GM12878 (cell line): ENCODE data around the gene GGA2. TPM values are rescaled to one million over a fixed set of nuclear protein-coding genes. Genes with fewer than 3 reads are reported as not detected.

Experiments
- ATAC-seq: fragments of 200-7000 bp; cut with Tn5 transposase; 3 replicates; pipeline ENCODE4 v1.9.1; 2020; ENCODE audit warnings: mild to moderate bottlenecking, moderate library complexity
- BruUV-seq: library from RNA; stranded (reverse); fragments of 400-500 nt; replicated peaks from 2 replicates; lab custom pipeline; 2021; lab: Mats Ljungman, UMichigan
- CTCF ChIA-PET: fragments of 300-600 bp; sonication (Branson Sonifier 250); formaldehyde crosslinking; extraction: SDS; loops from one replicate; lab custom pipeline; 2021; ENCODE audit warnings: inconsistent platforms; lab: Yijun Ruan, JAX
- POLR2A ChIA-PET: fragments of 350-600 bp; formaldehyde crosslinking; extraction: SDS; loops from one replicate; lab custom pipeline; 2021; ENCODE audit warnings: inconsistent platforms; lab: Charles Lee
- RAD21 ChIA-PET: fragments of 300-600 bp; sonication (Branson Sonifier 250); formaldehyde crosslinking; loops from one replicate; lab custom pipeline; 2023; ENCODE audit warnings: antibody characterized with exemption; ENCODE audit not compliant: unreplicated experiment; lab: Charles Lee
- SMC1A ChIA-PET: fragments of 300-600 bp; sonication (Branson Sonifier 250); formaldehyde crosslinking; loops from one replicate; lab custom pipeline; 2023; ENCODE audit not compliant: unreplicated experiment, uncharacterized antibody; lab: Charles Lee
- DNase-seq: peaks from one replicate; pipeline ENCODE4 v3.0.0-alpha.2; 2011; ENCODE audit warnings: low read depth, low spot score
- FAIRE-seq: peaks from 3 replicates; lab custom pipeline; 2011; peaks lifted over from hg19 to GRCh38; lab: Jason Lieb, UNC
- H2AFZ ChIP-seq: 2 replicates; pipeline ENCODE4 v1.6.0; 2011; ENCODE audit warnings: low read depth, low read length, control low read depth; ENCODE audit not compliant: control insufficient read depth
- H3K27ac ChIP-seq: 2 replicates; pipeline ENCODE4 v1.5.1; 2011; ENCODE audit warnings: control low read depth; ENCODE audit not compliant: control insufficient read depth, insufficient read depth
- H3K27me3 ChIP-seq, 2 experiments: replicated peaks in 1 of 2; 2 replicates each; pipeline versions ENCODE4 v1.6.0 to v1.6.1; 2011; ENCODE audit warnings: low read length in 1 of 2; ENCODE audit not compliant: control insufficient read depth in 2 of 2, insufficient read depth in 2 of 2
- H3K36me3 ChIP-seq, 2 experiments: 2 replicates each; pipeline ENCODE4 v1.5.1; 2011; ENCODE audit warnings: low read length in 1 of 2; ENCODE audit not compliant: control insufficient read depth in 2 of 2, insufficient read depth in 2 of 2
- H3K4me1 ChIP-seq: 2 replicates; pipeline ENCODE4 v1.6.1; 2011; ENCODE audit warnings: mild to moderate bottlenecking, low read length, moderate library complexity, mixed read lengths; ENCODE audit not compliant: control insufficient read depth, insufficient read depth
- H3K4me2 ChIP-seq: 2 replicates; pipeline ENCODE4 v1.6.0; 2011; ENCODE audit warnings: control low read depth; ENCODE audit not compliant: control insufficient read depth, insufficient read depth
- H3K4me3 ChIP-seq: fragments of 200-600 bp; sonication (generic); 2 replicates; pipeline ENCODE4 v1.5.1; 2016
- H3K79me2 ChIP-seq: 2 replicates; pipeline ENCODE4 v1.6.0; 2011; ENCODE audit warnings: low read length; ENCODE audit not compliant: control insufficient read depth, insufficient read depth
- H3K9ac ChIP-seq: 2 replicates; pipeline ENCODE4 v1.8.0; 2011; ENCODE audit warnings: low read length, control low read depth, mixed read lengths; ENCODE audit not compliant: control insufficient read depth, insufficient read depth
- H3K9me3 ChIP-seq: replicated peaks from 3 replicates; pipeline ENCODE4 v1.5.1; 2011; ENCODE audit warnings: mild to moderate bottlenecking, low read length; ENCODE audit not compliant: control insufficient read depth, insufficient read depth
- H4K20me1 ChIP-seq: 2 replicates; pipeline ENCODE4 v1.6.0; 2011; ENCODE audit not compliant: control insufficient read depth, insufficient read depth
- BACH1 ChIP-seq: fragments of 450-650 bp; IDR thresholded peaks from 2 replicates; pipeline ENCODE4 v1.6.1; 2017; ENCODE audit warnings: mild to moderate bottlenecking, borderline replicate concordance
- CBFB ChIP-seq: IDR thresholded peaks from 2 replicates; pipeline ENCODE4 v1.6.1; 2016; ENCODE audit warnings: antibody characterized with exemption, low read depth
- CREB1 ChIP-seq: IDR thresholded peaks from 2 replicates; pipeline ENCODE4 v1.6.1; 2012; ENCODE audit warnings: low read depth, mild to moderate bottlenecking, inconsistent platforms
- CREM ChIP-seq: IDR thresholded peaks from 2 replicates; pipeline ENCODE4 v1.6.1; 2014; ENCODE audit warnings: antibody characterized with exemption, low read depth
- ELK1 ChIP-seq: IDR thresholded peaks from 2 replicates; pipeline ENCODE4 v1.6.1; 2012; ENCODE audit warnings: low read depth, low read length, improper control_type of control experiment
- ESRRA ChIP-seq: IDR thresholded peaks from 2 replicates; pipeline ENCODE4 v1.6.1; 2012; ENCODE audit warnings: mild to moderate bottlenecking, low read length, improper control_type of control experiment
- GATAD2B ChIP-seq: fragments of 450-650 bp; conservative IDR thresholded peaks from 2 replicates; pipeline ENCODE4 v1.6.1; 2017; ENCODE audit warnings: low read depth, mild to moderate bottlenecking, moderate library complexity
- HDAC6 ChIP-seq: fragments of 200-600 bp; sonication (generic); IDR thresholded peaks from one replicate; pipeline ENCODE4 v1.8.0; 2017; ENCODE audit warnings: antibody characterized with exemption; ENCODE audit not compliant: unreplicated experiment
- MEF2A ChIP-seq: IDR thresholded peaks from 2 replicates; pipeline ENCODE4 v1.6.1; 2011; ENCODE audit warnings: low read depth, mild to moderate bottlenecking, low read length, moderate library complexity; ENCODE audit not compliant: insufficient read depth
- NBN ChIP-seq: fragments of 450-650 bp; IDR thresholded peaks from 2 replicates; pipeline ENCODE4 v1.6.1; 2016
- NKRF ChIP-seq: fragments of 450-650 bp; conservative IDR thresholded peaks from 2 replicates; pipeline ENCODE4 v1.6.1; 2017; ENCODE audit warnings: mild to moderate bottlenecking, moderate library complexity
- RB1 ChIP-seq: fragments of 450-650 bp; formaldehyde crosslinking; IDR thresholded peaks from 2 replicates; pipeline ENCODE4 v1.6.1; 2017; ENCODE audit warnings: mild to moderate bottlenecking, borderline replicate concordance
- RELB ChIP-seq: fragments of 450-650 bp; IDR thresholded peaks from 2 replicates; pipeline ENCODE4 v1.6.1; 2017; ENCODE audit warnings: low read depth, mild to moderate bottlenecking, moderate library complexity
- SMC3 ChIP-seq: IDR thresholded peaks from 2 replicates; pipeline ENCODE4 v1.6.1; 2011; ENCODE audit warnings: low read length, improper control_type of control experiment, borderline replicate concordance
- TBL1XR1 ChIP-seq: IDR thresholded peaks from 2 replicates; pipeline ENCODE4 v1.6.1; 2012; ENCODE audit warnings: low read depth, low read length, improper control_type of control experiment
- ZZZ3 ChIP-seq: IDR thresholded peaks from 2 replicates; pipeline ENCODE4 v1.6.1; 2011; ENCODE audit warnings: low read depth; ENCODE audit not compliant: control insufficient read depth, insufficient read length
- WGBS: methylation state at CpG from one replicate; pipeline ENCODE4 v1.1.6; 2016; ENCODE audit warnings: low lambda C conversion rate; ENCODE audit not compliant: insufficient replicate concordance, insufficient coverage; ENCODE audit errors: missing lambda C conversion rate; 5-methylcytosine and 5-hydroxymethylcytosine counted together
- in situ Hi-C: fragments of 300-500 bp; cut with MboI; formaldehyde crosslinking; loops from 9 replicates; pipeline ENCODE4 v1.14.3; 2018; ENCODE audit warnings: mixed read lengths
- intact Hi-C: fragments of 100-400 bp; cut with micrococcal nuclease; formaldehyde crosslinking; loops from one replicate; pipeline ENCODE4 v1.14.2; 2022; ENCODE audit not compliant: unreplicated experiment
- polyA plus RNA-seq, 11 experiments: library from polyadenylated mRNA; depleted of rRNA in 4 of 11; unstranded in 6 of 11; stranded (reverse) in 5 of 11; fragments of >200 nt; fragmentation: Nextera tagmentation in 4 of 11; fragmentation: Illumina TruSeq in 1 of 11; extraction: Ambion mirVana in 4 of 11; extraction: Trizol in 1 of 11; gene quantifications; 1 replicate in 1 of 11; 2 replicates in 10 of 11; pipeline versions ENCODE4 v1.2.1 to v1.2.3, GENCODE V29; 2011 to 2016; ENCODE audit warnings: inconsistent platforms in 2 of 11, missing spikeins in 2 of 11, low read depth in 1 of 11
- total RNA-seq, 4 experiments: library from RNA; depleted of rRNA in 3 of 4; stranded (reverse); fragments of >200 nt in 3 of 4; fragmentation: Illumina TruSeq in 1 of 4; extraction: Trizol in 1 of 4; gene quantifications; 2 replicates each; pipeline versions ENCODE4 v1.2.1 to v1.2.3, GENCODE V29; 2013 to 2021
- TF ChIP-seq, protein P1 (sequence below): fragments of 450-650 bp; IDR thresholded peaks from 2 replicates; pipeline ENCODE4 v1.6.1; 2018; ENCODE audit warnings: borderline replicate concordance, mild to moderate bottlenecking; ENCODE audit not compliant: partially characterized antibody

GGA2 gene
- total and polyA plus RNA-seq, 10 of the 15 experiments (the other 5 are each of a cell fraction or from before 2014, with no cell fraction given) = 14.1 to 153 (median 86.6) TPM

DNA sequence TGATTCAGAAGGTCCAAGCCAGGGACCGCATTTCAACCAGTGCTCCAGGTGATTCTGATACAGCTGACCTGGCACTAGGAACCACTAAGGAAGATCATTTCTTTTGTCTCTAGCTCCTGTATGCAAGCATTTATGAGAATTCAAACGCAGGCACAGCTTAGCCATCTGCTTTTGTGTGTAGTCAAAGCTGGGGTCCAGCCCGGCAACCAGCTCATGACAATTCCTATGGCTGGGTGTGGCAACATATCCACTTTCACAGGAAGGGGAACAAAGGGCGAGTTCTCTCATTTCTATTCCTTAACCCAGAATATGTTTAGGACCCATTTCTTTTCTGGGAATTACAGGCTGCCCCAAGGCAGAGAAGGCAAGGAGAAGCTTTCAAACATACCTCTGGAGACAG is 30.0 kb downstream of the GGA2 start:
- 96% methylated on average over 4 of the region's 4 CpGs for WGBS
- Histone ChIP-seq H3K4me3 (no peak overlapping the region), H3K9me3 (no peaks in the 10 kb centered on the region), H3K27ac (no peak overlapping the region), H3K79me2 (no peaks in the 10 kb centered on the region), H2AFZ (no peak overlapping the region), H3K27me3 (no peaks in the 10 kb centered on the region), H4K20me1 (no peaks in the 10 kb centered on the region; the same call in 1 of the 2 replicates), H3K9ac (no peak overlapping the region), H3K4me1 (no peaks in the 10 kb centered on the region), H3K36me3 (peaks cover 34 to 47% of the 10 kb centered on the region in 2 experiments), H3K4me2 (no peak overlapping the region)
- FAIRE-seq (no peak), DNase-seq (no peak), ATAC-seq (no peak)
- no TSS peak for BruUV-seq
- ChIA-PET SMC1A (interaction anchor here (1.2 kb wide), 1 partner anchor 9 kb away, joined by 3 read pairs; no protein-coding TSS in a partner anchor), POLR2A (no interaction called here), RAD21 (no interaction called here), CTCF (interaction anchor here (0.9 to 1.0 kb wide), 2 partner anchors 23 to 45 kb away, joined by 3 read pairs; no protein-coding TSS in a partner anchor)
- in situ Hi-C loops (no loop called here), intact Hi-C loops (no loop called here)
- TF ChIP-seq GATAD2B = no peak
- TF ChIP-seq, protein P1, sequence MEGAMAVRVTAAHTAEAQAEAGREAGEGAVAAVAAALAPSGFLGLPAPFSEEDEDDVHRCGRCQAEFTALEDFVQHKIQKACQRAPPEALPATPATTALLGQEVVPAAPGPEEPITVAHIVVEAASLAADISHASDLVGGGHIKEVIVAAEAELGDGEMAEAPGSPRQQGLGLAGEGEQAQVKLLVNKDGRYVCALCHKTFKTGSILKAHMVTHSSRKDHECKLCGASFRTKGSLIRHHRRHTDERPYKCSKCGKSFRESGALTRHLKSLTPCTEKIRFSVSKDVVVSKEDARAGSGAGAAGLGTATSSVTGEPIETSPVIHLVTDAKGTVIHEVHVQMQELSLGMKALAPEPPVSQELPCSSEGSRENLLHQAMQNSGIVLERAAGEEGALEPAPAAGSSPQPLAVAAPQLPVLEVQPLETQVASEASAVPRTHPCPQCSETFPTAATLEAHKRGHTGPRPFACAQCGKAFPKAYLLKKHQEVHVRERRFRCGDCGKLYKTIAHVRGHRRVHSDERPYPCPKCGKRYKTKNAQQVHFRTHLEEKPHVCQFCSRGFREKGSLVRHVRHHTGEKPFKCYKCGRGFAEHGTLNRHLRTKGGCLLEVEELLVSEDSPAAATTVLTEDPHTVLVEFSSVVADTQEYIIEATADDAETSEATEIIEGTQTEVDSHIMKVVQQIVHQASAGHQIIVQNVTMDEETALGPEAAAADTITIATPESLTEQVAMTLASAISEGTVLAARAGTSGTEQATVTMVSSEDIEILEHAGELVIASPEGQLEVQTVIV = no peak
- TF ChIP-seq HDAC6 = no peak
- TF ChIP-seq NKRF = no peak
- TF ChIP-seq ELK1 = no peak
- no peak for TF ChIP-seq ZZZ3
- no peak for TF ChIP-seq CREB1
- TF ChIP-seq ESRRA = no peak
- no peak for TF ChIP-seq SMC3
- no peak for TF ChIP-seq NBN
- no peak for TF ChIP-seq RB1
- TF ChIP-seq CBFB = no peak
- no peak for TF ChIP-seq TBL1XR1
- TF ChIP-seq CREM = no peak
- no peak for TF ChIP-seq RELB
- no peak for TF ChIP-seq BACH1
- no peak for TF ChIP-seq MEF2A
